Measurements from ENCODE around the gene ARFGEF3.

ARFGEF3 gene

DNA sequence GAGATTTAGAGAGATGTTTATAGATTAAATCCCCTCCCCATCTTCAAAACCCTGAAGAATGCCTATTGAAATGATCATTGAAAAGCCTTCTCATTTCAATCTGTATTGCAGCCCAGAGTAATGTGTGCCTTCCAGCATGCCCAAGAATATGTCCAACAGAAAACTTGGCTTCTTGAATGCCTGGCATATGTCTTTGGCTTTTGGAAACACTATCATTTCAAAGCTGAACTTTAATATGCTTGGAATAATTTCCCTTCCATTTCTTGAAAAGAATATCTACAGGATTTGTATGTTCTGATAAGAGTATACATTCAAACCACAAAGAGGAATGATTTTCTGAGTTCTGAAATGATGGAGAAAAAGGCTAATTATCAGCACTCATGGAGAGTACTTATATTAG lies 68.5 kb downstream of the ARFGEF3 start:
- no peak for TF ChIP-seq CTCF (IDR thresholded peaks at IDR 0.05; ENCODE audit: extremely low read depth, insufficient read depth, missing control alignments)
- in situ Hi-C loops (cut with MboI; ENCODE audit: low pct_unique_long_range_greater_than_20kb, low sequenced_read_pairs, unreplicated experiment): no loop called here

GRCh38 chr6:138230759-138231380 lies 69.1 kb downstream of the ARFGEF3 start:
- TF ChIP-seq CTCF (IDR thresholded peaks at IDR 0.05; ENCODE audit: extremely low read depth, insufficient read depth, missing control alignments): no peak
- in situ Hi-C loops (cut with MboI; ENCODE audit: low pct_unique_long_range_greater_than_20kb, low sequenced_read_pairs, unreplicated experiment): no loop called here
- no peak for DNase-seq (ENCODE audit: low spot score)

More for the DNA sequence above, 68.5 kb downstream of the ARFGEF3 start:
- no peak for DNase-seq (ENCODE audit: low spot score)

GRCh38 chr6:138231381-138231886 lies 69.7 kb downstream of the ARFGEF3 start:
- DNase-seq (ENCODE audit: low spot score): no peak
- no peak for TF ChIP-seq CTCF (IDR thresholded peaks at IDR 0.05; ENCODE audit: extremely low read depth, insufficient read depth, missing control alignments)
- in situ Hi-C loops (cut with MboI; ENCODE audit: low pct_unique_long_range_greater_than_20kb, low sequenced_read_pairs, unreplicated experiment): no loop called here

DNA sequence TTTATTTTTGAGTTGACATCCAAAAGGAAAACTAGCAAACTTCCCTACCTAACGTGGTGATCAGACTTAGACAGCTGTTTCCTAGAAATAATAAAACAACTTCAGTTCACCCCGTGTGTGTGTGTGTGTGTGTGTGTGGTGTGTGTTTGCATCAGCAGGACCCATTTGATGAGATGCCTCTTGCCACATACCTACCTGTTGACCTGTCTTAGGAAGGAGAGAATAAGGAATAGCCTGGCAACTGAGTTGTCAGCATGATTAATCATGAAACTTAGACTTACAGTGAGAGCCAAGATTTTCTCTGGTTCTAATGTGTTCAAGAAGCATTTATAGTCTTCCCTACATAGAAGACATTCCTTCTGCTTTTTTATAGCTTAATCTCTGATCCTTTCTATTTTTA lies 72.6 kb downstream of the ARFGEF3 start:
- TF ChIP-seq CTCF (IDR thresholded peaks at IDR 0.05; ENCODE audit: extremely low read depth, insufficient read depth, missing control alignments): no peak
- no peak for DNase-seq (ENCODE audit: low spot score)
- in situ Hi-C loops (cut with MboI; ENCODE audit: low pct_unique_long_range_greater_than_20kb, low sequenced_read_pairs, unreplicated experiment): no loop called here

- in situ Hi-C loops (cut with MboI; ENCODE audit: low pct_unique_long_range_greater_than_20kb, low sequenced_read_pairs, unreplicated experiment): no loop called here
- TF ChIP-seq CTCF (IDR thresholded peaks at IDR 0.05; ENCODE audit: extremely low read depth, insufficient read depth, missing control alignments): no peak
- DNase-seq (ENCODE audit: low spot score): no peak
Observed at GRCh38 chr6:138235205-138235604, 73.5 kb downstream of the ARFGEF3 start.

- DNase-seq (ENCODE audit: low spot score): no peak
- no peak for TF ChIP-seq CTCF (IDR thresholded peaks at IDR 0.05; ENCODE audit: extremely low read depth, insufficient read depth, missing control alignments)
- in situ Hi-C loops (cut with MboI; ENCODE audit: low pct_unique_long_range_greater_than_20kb, low sequenced_read_pairs, unreplicated experiment): no loop called here
Observed at GRCh38 chr6:138235693-138236092, 74.0 kb downstream of the ARFGEF3 start.

Measured in GM13977 (cell line).